Activated CD8-positive, alpha-beta memory T cell treated with anti-CD3 and anti-CD28 coated beads, Interleukin-2, amount 10 ng/mL, durations not matched to agents 7 days and 5 days (primary cell): ENCODE measurements around the gene CC2D2B. TPM values are rescaled to one million over a fixed set of nuclear protein-coding genes. Genes with fewer than 3 reads are reported as not detected.
"Not testable (repeated sequence)": the region's sequence is repeated elsewhere in the genome, so short reads cannot be mapped to it uniquely, and the experiment has no call there.

Source experiments
- ATAC-seq: fragments of 150-1000 bp; cut with Tn5 transposase; one replicate; pipeline ENCODE4 v1.10.0; 2021; ENCODE audit warnings: moderate library complexity
- CTCF ChIA-PET: fragments of 350-600 bp; sonication (Branson Sonifier 250); formaldehyde crosslinking; loops from one replicate; lab custom pipeline; 2021; ENCODE audit warnings: antibody characterized with exemption; lab: Charles Lee
- DNase-seq: peaks from one replicate; pipeline ENCODE4 v3.0.0-alpha.2; 2020
- H3K27ac Mint-ChIP-seq: one replicate; pipeline ENCODE4 v1.8.0; 2021; ENCODE audit warnings: mild to moderate bottlenecking, mixed read lengths
- H3K27me3 Mint-ChIP-seq: one replicate; pipeline ENCODE4 v1.8.0; 2021; ENCODE audit warnings: mixed read lengths
- H3K36me3 Mint-ChIP-seq: one replicate; pipeline ENCODE4 v1.8.0; 2021; ENCODE audit warnings: mild to moderate bottlenecking, mixed read lengths
- H3K4me1 Mint-ChIP-seq: one replicate; pipeline ENCODE4 v1.8.0; 2021; ENCODE audit warnings: mixed read lengths
- H3K4me3 Mint-ChIP-seq: one replicate; pipeline ENCODE4 v1.8.0; 2021; ENCODE audit warnings: mild to moderate bottlenecking, moderate library complexity, mixed read lengths
- H3K9me3 Mint-ChIP-seq: one replicate; pipeline ENCODE4 v1.8.0; 2022; ENCODE audit warnings: low read depth, mixed read lengths
- total RNA-seq, 2 experiments: library from RNA; stranded (reverse); gene quantifications; one replicate each; pipeline ENCODE4 v1.2.3, GENCODE V29; 2021

Gene CC2D2B
- total RNA-seq, 2 experiments from 2014 or later = 3.0 to 4.2 TPM

GRCh38 chr10:95925033-95925432 is 17.3 kb downstream of the CC2D2B start:
- DNase-seq (no peak), ATAC-seq (no peak)
- CTCF ChIA-PET = no interaction called here

DNA sequence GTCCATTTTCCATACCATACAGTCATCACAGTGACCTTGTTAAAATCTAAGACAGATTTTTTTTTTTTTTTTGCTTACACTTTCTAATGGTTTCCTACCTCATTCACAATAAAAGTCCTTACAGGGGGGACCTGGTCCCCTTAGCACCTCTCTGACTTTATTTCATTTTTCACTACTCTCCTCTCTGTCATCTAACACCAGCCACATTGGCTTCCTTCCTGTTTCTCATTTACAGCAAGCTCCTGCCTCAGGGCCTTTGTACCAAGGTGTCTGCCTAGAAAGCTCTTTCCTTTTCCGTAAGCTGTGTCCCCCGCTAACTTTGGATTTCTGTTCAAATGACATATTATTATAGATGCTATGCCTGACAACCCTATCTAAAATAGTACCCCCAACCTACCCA is 27.7 kb downstream of the CC2D2B start:
- Mint-ChIP-seq H3K4me1 (peaks cover 8% of the 10 kb centered on the region), H3K27me3 (peaks cover 35% of the 10 kb centered on the region), H3K4me3 (no peak overlapping the region), H3K27ac (no peak overlapping the region), H3K9me3 (peaks cover 2% of the 10 kb centered on the region), H3K36me3 (peaks cover 3% of the 10 kb centered on the region)
- DNase-seq = no peak
- CTCF ChIA-PET = interaction anchor here (0.7 kb wide), 1 partner anchor 12 kb away, joined by 3 read pairs; no protein-coding TSS in a partner anchor
- no peak for ATAC-seq

More at GRCh38 chr10:95925033-95925432, 17.3 kb downstream of the CC2D2B start:
- no peaks in the 10 kb centered on the region for H3K9me3 Mint-ChIP-seq
- no peaks in the 10 kb centered on the region for H3K36me3 Mint-ChIP-seq
- H3K4me1 Mint-ChIP-seq = no peaks in the 10 kb centered on the region
- H3K27me3 Mint-ChIP-seq = peaks cover 17% of the 10 kb centered on the region
- no peak overlapping the region for H3K4me3 Mint-ChIP-seq
- H3K27ac Mint-ChIP-seq = no peak overlapping the region

DNA sequence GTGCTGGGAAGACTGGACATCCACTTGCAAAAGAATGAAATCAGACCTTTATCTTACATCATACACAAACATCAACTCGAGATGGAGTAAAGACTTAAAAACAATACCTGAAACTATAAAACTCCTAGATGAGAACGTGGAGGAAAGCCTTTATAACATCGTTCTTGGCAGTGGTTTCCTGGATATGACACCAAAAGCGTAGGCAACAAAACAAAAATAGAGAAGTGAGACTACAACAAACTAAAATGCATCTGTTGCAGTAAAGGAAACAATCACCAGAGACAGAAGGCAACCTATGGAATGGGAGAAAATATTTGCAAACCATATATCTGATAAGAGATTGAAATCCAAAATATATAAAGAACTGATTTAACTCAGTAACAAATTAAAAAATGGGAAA is 33.3 kb downstream of the CC2D2B start:
- H3K9me3 Mint-ChIP-seq = peaks cover 2% of the 10 kb centered on the region
- H3K27me3 Mint-ChIP-seq = peaks cover 16% of the 10 kb centered on the region
- no peak overlapping the region for H3K27ac Mint-ChIP-seq
- CTCF ChIA-PET = no interaction called here
- DNase-seq = no peak
- H3K4me1 Mint-ChIP-seq = no peaks in the 10 kb centered on the region
- no peak overlapping the region for H3K4me3 Mint-ChIP-seq
- H3K36me3 Mint-ChIP-seq = peaks cover 2% of the 10 kb centered on the region
- ATAC-seq = no peak

DNA sequence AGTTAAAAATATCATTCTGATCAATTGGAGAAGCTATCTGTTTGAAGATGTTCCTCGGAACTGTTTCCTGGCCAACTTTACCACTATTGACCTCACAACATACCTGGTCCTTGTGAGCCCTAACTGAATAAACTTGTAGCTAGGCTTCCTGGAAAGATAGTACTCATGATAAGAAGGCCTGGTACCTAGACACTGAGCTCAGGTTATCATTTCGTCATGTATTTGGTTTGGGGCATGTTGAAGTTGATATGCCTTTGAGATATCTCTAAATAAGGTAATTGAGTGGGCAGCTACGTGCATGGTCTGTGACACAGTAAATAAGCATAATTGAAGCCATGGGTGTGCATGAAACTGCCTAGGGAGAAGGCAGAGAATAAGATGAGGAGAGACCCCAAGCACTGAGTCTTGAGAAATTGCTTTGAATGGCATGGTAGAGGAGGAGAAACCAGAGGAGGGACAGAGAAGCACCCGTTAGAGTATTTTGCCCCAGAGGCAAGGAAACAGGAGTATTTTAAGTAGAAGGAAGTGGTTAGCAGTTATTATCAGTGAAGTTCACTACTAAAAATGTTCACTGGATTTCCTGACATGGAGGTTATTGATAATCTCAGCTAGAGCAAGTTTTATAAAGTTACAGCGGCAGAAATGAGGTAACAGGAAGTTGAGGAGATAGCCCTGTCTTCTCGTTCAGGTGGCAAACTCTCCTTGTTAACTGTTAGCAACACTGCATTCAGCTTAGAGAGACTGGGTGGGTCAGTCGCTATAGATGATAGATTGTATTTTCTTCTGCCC is 55.6 kb downstream of the CC2D2B start:
- ATAC-seq = peak; percentile 77
- Mint-ChIP-seq H3K36me3 (peaks cover 19% of the 10 kb centered on the region), H3K27me3 (peaks cover 3% of the 10 kb centered on the region), H3K4me3 (peak overlapping the region; percentile 12), H3K27ac (peak overlapping the region; percentile 85), H3K9me3 (peaks cover 7% of the 10 kb centered on the region), H3K4me1 (peaks cover 20% of the 10 kb centered on the region)
- DNase-seq = no peak
- CTCF ChIA-PET = interaction anchor here (0.6 to 1.2 kb wide), 3 partner anchors 52 to 669 kb away, joined by 3 to 6 read pairs (median 4); partner anchors contain the start of gene TCTN3

- ATAC-seq (no peak), DNase-seq (no peak)
- Mint-ChIP-seq H3K36me3 (peaks cover 15% of the 10 kb centered on the region), H3K4me1 (peaks cover 20% of the 10 kb centered on the region), H3K9me3 (peaks cover 2% of the 10 kb centered on the region), H3K27ac (peak overlapping the region; percentile 85), H3K4me3 (peak overlapping the region; percentile 12), H3K27me3 (no peaks in the 10 kb centered on the region)
- CTCF ChIA-PET = interaction anchor here (0.9 to 1.2 kb wide), 2 partner anchors 52 to 270 kb away, joined by 3 to 6 read pairs; partner anchors contain the start of gene TCTN3
These were observed 56.2 kb downstream of the CC2D2B start for GRCh38 chr10:95963991-95964389.

DNA sequence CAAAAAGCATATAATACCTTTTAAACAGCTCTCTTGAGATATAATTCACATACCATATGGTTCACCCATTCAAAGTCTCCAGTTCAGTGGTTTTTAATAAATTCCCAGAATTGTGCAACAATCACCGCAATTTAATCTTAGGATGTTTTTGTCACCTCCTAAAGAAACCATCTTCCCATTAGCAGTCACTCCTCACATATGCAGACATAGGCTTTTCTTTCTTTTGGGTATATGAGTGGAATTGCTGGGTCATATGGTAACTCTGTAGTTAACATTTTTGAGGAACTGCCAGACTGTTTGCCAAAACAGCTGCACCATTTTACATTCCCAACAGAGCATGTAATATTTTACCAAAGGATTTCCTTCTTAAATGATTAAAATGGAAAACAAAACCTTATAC is 57.0 kb downstream of the CC2D2B start:
- DNase-seq = no peak
- Mint-ChIP-seq H3K4me3 (no peak overlapping the region), H3K27me3 (no peaks in the 10 kb centered on the region), H3K4me1 (peaks cover 20% of the 10 kb centered on the region), H3K27ac (no peak overlapping the region), H3K36me3 (peaks cover 15% of the 10 kb centered on the region), H3K9me3 (peaks cover 2% of the 10 kb centered on the region)
- no peak for ATAC-seq
- CTCF ChIA-PET = no interaction called here

GRCh38 chr10:95976362-95977229 is 68.8 kb downstream of the CC2D2B start:
- ATAC-seq = no peak
- CTCF ChIA-PET = no interaction called here
- Mint-ChIP-seq H3K36me3 (peaks cover 1% of the 10 kb centered on the region), H3K27me3 (peaks cover 5% of the 10 kb centered on the region), H3K27ac (no peak overlapping the region), H3K9me3 (no peaks in the 10 kb centered on the region), H3K4me1 (no peaks in the 10 kb centered on the region), H3K4me3 (no peak overlapping the region)
- DNase-seq = no peak

GRCh38 chr10:95982200-95982599 is 74.4 kb downstream of the CC2D2B start:
- Mint-ChIP-seq H3K36me3 (no peaks in the 10 kb centered on the region), H3K9me3 (no peaks in the 10 kb centered on the region), H3K27ac (no peak overlapping the region), H3K27me3 (peaks cover 2% of the 10 kb centered on the region), H3K4me3 (no peak overlapping the region), H3K4me1 (no peaks in the 10 kb centered on the region)
- ATAC-seq (no peak), DNase-seq (no peak)
- CTCF ChIA-PET = no interaction called here

GRCh38 chr10:95987685-95988426 is 80.1 kb downstream of the CC2D2B start:
- Mint-ChIP-seq H3K4me3 (no peak overlapping the region), H3K36me3 (no peaks in the 10 kb centered on the region), H3K27me3 (peaks cover 27% of the 10 kb centered on the region), H3K27ac (no peak overlapping the region), H3K9me3 (no peaks in the 10 kb centered on the region), H3K4me1 (no peaks in the 10 kb centered on the region)
- ATAC-seq = no peak
- DNase-seq = no peak
- CTCF ChIA-PET = no interaction called here

- no peaks in the 10 kb centered on the region for H3K9me3 Mint-ChIP-seq
- H3K36me3 Mint-ChIP-seq = no peaks in the 10 kb centered on the region
- CTCF ChIA-PET = no interaction called here
- no peaks in the 10 kb centered on the region for H3K4me1 Mint-ChIP-seq
- no peak overlapping the region for H3K27ac Mint-ChIP-seq
- H3K27me3 Mint-ChIP-seq = peaks cover 27% of the 10 kb centered on the region
- DNase-seq (no peak), ATAC-seq (no peak)
- H3K4me3 Mint-ChIP-seq = no peak overlapping the region
These were observed 80.9 kb downstream of the CC2D2B start for GRCh38 chr10:95988702-95989101.

GRCh38 chr10:95994376-95994775 is 86.6 kb downstream of the CC2D2B start:
- H3K4me3 Mint-ChIP-seq, H3K4me1 Mint-ChIP-seq, ATAC-seq, H3K36me3 Mint-ChIP-seq, H3K27ac Mint-ChIP-seq, H3K9me3 Mint-ChIP-seq, DNase-seq, CTCF ChIA-PET: not testable (repeated sequence)
- peaks cover 19% of the 10 kb centered on the region for H3K27me3 Mint-ChIP-seq

DNA sequence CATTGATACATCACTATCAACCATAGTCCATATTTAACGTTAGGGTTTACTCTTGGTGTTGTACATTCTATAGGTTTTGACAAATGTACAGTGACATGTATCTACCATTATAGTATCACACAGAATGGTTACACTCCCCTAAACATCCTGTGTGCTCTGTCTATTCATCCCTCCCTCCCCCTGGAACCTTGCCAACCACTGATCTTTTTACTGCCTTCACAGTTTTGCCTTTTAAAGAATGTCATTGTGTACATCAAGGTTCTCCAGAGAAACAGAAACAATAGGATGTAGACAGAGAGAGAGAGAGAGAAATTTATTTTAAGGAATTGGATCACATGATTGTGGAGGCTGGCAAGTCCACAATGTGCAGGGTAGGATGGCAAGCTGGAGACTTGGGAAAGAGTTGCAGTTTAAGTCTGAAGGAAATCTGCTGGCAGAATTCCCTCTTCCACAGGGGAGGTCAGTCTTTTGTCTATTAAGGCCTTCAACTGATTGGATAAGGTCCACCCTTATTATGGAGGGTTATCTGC is 90.5 kb downstream of the CC2D2B start:
- no peaks in the 10 kb centered on the region for H3K4me1 Mint-ChIP-seq
- H3K36me3 Mint-ChIP-seq = no peaks in the 10 kb centered on the region
- CTCF ChIA-PET = no interaction called here
- no peak overlapping the region for H3K27ac Mint-ChIP-seq
- ATAC-seq (no peak), DNase-seq (no peak)
- H3K27me3 Mint-ChIP-seq = no peaks in the 10 kb centered on the region
- no peak overlapping the region for H3K4me3 Mint-ChIP-seq
- no peaks in the 10 kb centered on the region for H3K9me3 Mint-ChIP-seq

- Mint-ChIP-seq H3K4me3 (no peak overlapping the region), H3K4me1 (peaks cover 2% of the 10 kb centered on the region), H3K9me3 (no peaks in the 10 kb centered on the region), H3K27ac (no peak overlapping the region), H3K27me3 (peaks cover 5% of the 10 kb centered on the region), H3K36me3 (no peaks in the 10 kb centered on the region)
- ATAC-seq = no peak
- CTCF ChIA-PET = interaction anchor here (3.5 kb wide), 1 partner anchor 327 kb away, joined by 15 read pairs; no protein-coding TSS in a partner anchor
- DNase-seq = no peak
These were observed 106.2 kb downstream of the CC2D2B start for GRCh38 chr10:96013956-96014355.
